Adrenal gland (tissue), 12 donors: ENCODE results near the gene SCN1B. TPM values are rescaled to one million over a fixed set of nuclear protein-coding genes. Genes with fewer than 3 reads are reported as not detected.

Source experiments
- DNase-seq, 7 donors: peaks; one replicate each; pipeline ENCODE4 v3.0.0-alpha.2; 2019 to 2020
- H3K27ac ChIP-seq, 5 donors: fragments of 200-600 bp; sonication (generic) in 4 of 5; 1 replicate in 3 of 5; 2 replicates in 2 of 5; pipeline versions ENCODE4 v1.5.1 to v1.8.0; 2016 to 2020; ENCODE audit warnings: mild to moderate bottlenecking in 1 of 5
- H3K27me3 ChIP-seq: fragments of 200-600 bp; 2 replicates; pipeline ENCODE4 v1.8.0; 2021
- H3K36me3 ChIP-seq, 2 donors: fragments of 200-600 bp; replicated peaks in 1 of 2; 1 replicate in 1 of 2; 2 replicates in 1 of 2; pipeline versions ENCODE4 v1.5.1 to v1.8.0; 2018 to 2022
- H3K4me1 ChIP-seq, 2 donors: fragments of 200-600 bp; replicated peaks in 1 of 2; 1 replicate in 1 of 2; 2 replicates in 1 of 2; pipeline versions ENCODE4 v1.5.1 to v1.8.0; 2018 to 2021
- H3K4me3 ChIP-seq, 4 donors: fragments of 200-600 bp; sonication (generic) in 3 of 4; one replicate each; pipeline ENCODE4 v1.5.1; 2016 to 2018
- H3K9me3 ChIP-seq, 3 donors: fragments of 200-600 bp; sonication (generic) in 1 of 3; replicated peaks in 1 of 3; 1 replicate in 2 of 3; 2 replicates in 1 of 3; pipeline versions ENCODE4 v1.5.1 to v1.8.0; 2016 to 2021
- POLR2A ChIP-seq, 2 donors: fragments of 450-650 bp; IDR thresholded peaks; one replicate each; pipeline ENCODE4 v1.6.1; 2017; ENCODE audit warnings: antibody characterized with exemption in 2 of 2, mild to moderate bottlenecking in 2 of 2, moderate library complexity in 1 of 2
- WGBS, 4 donors: extraction: QIAGEN DNeasy Blood & Tissue Kit in 2 of 4; methylation state at CpG; one replicate each; pipeline versions ENCODE4 v1.1.5 to v1.1.7; 2013 to 2017; 5-methylcytosine and 5-hydroxymethylcytosine counted together
- intact Hi-C, 2 donors: fragments of 100-400 bp; cut with DNase I; formaldehyde crosslinking; loops; one replicate each; pipeline versions ENCODE4 v1.14.1 to v1.15.0; 2022 to 2023
- polyA plus RNA-seq, 3 donors: library from polyadenylated mRNA; stranded (reverse); fragments of 200-250 nt in 2 of 3; fragments of 350-450 nt in 1 of 3; fragmentation: Illumina TruSeq in 1 of 3; extraction: RNeasy Lipid Tissue Mini Kit (QIAGEN cat#74804) in 1 of 3; gene quantifications; one replicate each; pipeline ENCODE4 v1.2.3, GENCODE V29; 2013 to 2014
- total RNA-seq, 9 donors: library from RNA; depleted of rRNA in 4 of 9; stranded (reverse); fragments of >200 nt in 4 of 9; fragments of 120-200 nt in 1 of 9; fragmentation: NEBNext Ultra II Directional in 1 of 9; extraction: Animal tissue kit (Norgen Biotek cat#: 25700) in 1 of 9; gene quantifications; one replicate each; pipeline versions ENCODE4 v1.1.0 to v1.2.4, GENCODE V29; 2013 to 2023
- TF ChIP-seq, protein P1 (sequence below), 6 experiments: fragments of 450-650 bp in 4 of 6; fragments of 200-600 bp in 2 of 6; sonication (generic) in 1 of 6; IDR thresholded peaks; 1 replicate in 5 of 6; 2 replicates in 1 of 6; pipeline versions ENCODE4 v1.5.1 to v1.8.0; 2016 to 2021; ENCODE audit warnings: antibody characterized with exemption in 6 of 6, mild to moderate bottlenecking in 2 of 6, moderate library complexity in 1 of 6
- donor health status: healthy with polysubstance abuse.
- donor health status: Bipolar disorder and iron deficiency.
- donor health status: DM: yes; HTN: yes; CAD: no.
- donor health status: DM: no; HTN: no; CAD: no.
- donor health status: DM: no; HTN: no; CAD: no.
- donor health status: DM: yes; HTN: yes; CAD: no.

The SCN1B gene
- total and polyA plus RNA-seq, 12 donors: 0.83 to 34.5 (median 13.8) TPM

GRCh38 chr19:35021596-35021995 lies 8.7 kb upstream of the SCN1B start:
- H3K36me3 ChIP-seq: peaks cover 0 to 99% of the 10 kb centered on the region in 2 donors
- no peak for DNase-seq
- H3K27ac ChIP-seq: no peak overlapping the region
- TF ChIP-seq, protein P1, sequence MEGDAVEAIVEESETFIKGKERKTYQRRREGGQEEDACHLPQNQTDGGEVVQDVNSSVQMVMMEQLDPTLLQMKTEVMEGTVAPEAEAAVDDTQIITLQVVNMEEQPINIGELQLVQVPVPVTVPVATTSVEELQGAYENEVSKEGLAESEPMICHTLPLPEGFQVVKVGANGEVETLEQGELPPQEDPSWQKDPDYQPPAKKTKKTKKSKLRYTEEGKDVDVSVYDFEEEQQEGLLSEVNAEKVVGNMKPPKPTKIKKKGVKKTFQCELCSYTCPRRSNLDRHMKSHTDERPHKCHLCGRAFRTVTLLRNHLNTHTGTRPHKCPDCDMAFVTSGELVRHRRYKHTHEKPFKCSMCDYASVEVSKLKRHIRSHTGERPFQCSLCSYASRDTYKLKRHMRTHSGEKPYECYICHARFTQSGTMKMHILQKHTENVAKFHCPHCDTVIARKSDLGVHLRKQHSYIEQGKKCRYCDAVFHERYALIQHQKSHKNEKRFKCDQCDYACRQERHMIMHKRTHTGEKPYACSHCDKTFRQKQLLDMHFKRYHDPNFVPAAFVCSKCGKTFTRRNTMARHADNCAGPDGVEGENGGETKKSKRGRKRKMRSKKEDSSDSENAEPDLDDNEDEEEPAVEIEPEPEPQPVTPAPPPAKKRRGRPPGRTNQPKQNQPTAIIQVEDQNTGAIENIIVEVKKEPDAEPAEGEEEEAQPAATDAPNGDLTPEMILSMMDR (IDR thresholded peaks at IDR 0.05): no peak
- TF ChIP-seq POLR2A (IDR thresholded peaks at IDR 0.05): no peak
- 95 to 96% (median 95%) methylated on average over 3 to 25 of the region's 25 CpGs for WGBS, 4 donors
- no peaks in the 10 kb centered on the region for H3K9me3 ChIP-seq
- no peak overlapping the region for H3K4me3 ChIP-seq
- intact Hi-C loops: no loop called here
- no peaks in the 10 kb centered on the region for H3K4me1 ChIP-seq
- no peaks in the 10 kb centered on the region for H3K27me3 ChIP-seq

GRCh38 chr19:35022460-35022859 lies 7.8 kb upstream of the SCN1B start:
- intact Hi-C loops: no loop called here
- TF ChIP-seq, protein P1 (IDR thresholded peaks at IDR 0.05): no peak
- TF ChIP-seq POLR2A (IDR thresholded peaks at IDR 0.05): no peak
- H3K36me3 ChIP-seq: peaks cover 0 to 99% of the 10 kb centered on the region in 2 donors
- no peaks in the 10 kb centered on the region for H3K4me1 ChIP-seq
- H3K27me3 ChIP-seq: no peaks in the 10 kb centered on the region
- no peak overlapping the region for H3K27ac ChIP-seq
- no peak for DNase-seq
- 77 to 86% (median 83%) methylated on average over 4 to 14 of the region's 14 CpGs for WGBS, 4 donors
- H3K4me3 ChIP-seq: no peak overlapping the region
- H3K9me3 ChIP-seq: no peaks in the 10 kb centered on the region

DNA sequence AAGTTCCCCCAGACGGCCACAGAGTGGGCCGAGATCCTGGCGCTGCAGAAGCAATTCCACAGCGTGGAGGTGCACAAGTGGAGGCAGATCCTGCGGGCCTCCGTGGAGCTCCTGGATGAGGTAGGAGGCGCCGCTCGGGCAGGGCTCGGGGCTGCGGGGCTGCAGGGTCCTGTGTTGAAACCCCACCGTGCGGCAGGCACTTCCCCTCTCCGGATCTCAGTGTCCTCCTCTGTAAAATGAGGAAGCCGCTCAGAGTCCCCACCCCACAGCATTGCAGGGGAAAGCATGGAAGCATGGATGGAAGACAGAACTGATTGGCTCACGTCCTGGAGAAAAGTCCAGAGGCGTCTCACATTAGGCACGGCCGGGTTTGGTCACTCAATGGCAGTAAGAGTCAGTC lies 6.8 kb upstream of the SCN1B start:
- TF ChIP-seq, protein P1 (IDR thresholded peaks at IDR 0.05): no peak
- TF ChIP-seq POLR2A (IDR thresholded peaks at IDR 0.05): no peak
- 76 to 92% (median 87%) methylated on average over 14 to 19 of the region's 19 CpGs for WGBS, 4 donors
- DNase-seq: no peak
- Histone ChIP-seq H3K4me3 (no peak overlapping the region), H3K27ac (peak overlapping the region in 1 of 5 donors; percentile 39), H3K4me1 (no peaks in the 10 kb centered on the region), H3K9me3 (no peaks in the 10 kb centered on the region), H3K27me3 (no peaks in the 10 kb centered on the region), H3K36me3 (peaks cover 0 to 91% of the 10 kb centered on the region in 2 donors)
- intact Hi-C loops: no loop called here

DNA sequence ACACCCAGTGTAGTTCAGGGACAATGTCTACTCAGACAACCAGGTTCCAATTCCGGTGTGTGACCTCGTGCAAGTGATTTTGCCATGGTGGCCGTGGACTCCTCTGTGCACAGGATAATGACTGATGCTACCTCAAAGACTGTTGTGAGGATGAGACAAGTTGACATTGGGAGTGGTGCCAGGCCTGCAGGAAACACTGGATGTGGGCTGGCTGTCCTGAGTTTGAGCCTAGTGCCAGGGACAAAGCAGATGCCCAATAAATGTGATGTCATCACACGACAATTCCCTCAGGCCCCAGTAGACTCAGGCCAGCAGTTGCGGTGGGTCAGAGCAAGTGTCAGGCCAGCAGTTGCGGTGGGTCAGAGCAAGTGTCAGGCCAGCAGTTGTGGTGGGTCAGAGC lies 6.2 kb upstream of the SCN1B start:
- WGBS, 4 donors: 48 to 63% (median 58%) methylated on average over 4 to 6 of the region's 6 CpGs
- Histone ChIP-seq H3K27me3 (no peaks in the 10 kb centered on the region), H3K4me1 (no peaks in the 10 kb centered on the region), H3K36me3 (peaks cover 0 to 84% of the 10 kb centered on the region in 2 donors), H3K9me3 (no peaks in the 10 kb centered on the region), H3K4me3 (no peak overlapping the region), H3K27ac (peak overlapping the region in 1 of 5 donors; percentile 39)
- DNase-seq: peak in 4 of 7 donors; percentile 48 to 76 (median 57)
- no peak for TF ChIP-seq POLR2A (IDR thresholded peaks at IDR 0.05)
- TF ChIP-seq, protein P1 (IDR thresholded peaks at IDR 0.05): no peak
- intact Hi-C loops: no loop called here
